Liver (tissue), 9 donors: ENCODE results near the gene OR2W1. TPM values are rescaled to one million over a fixed set of nuclear protein-coding genes. Genes with fewer than 3 reads are reported as not detected.

Experiments used
- DNase-seq: peaks from one replicate; pipeline ENCODE4 v3.0.0-alpha.2; 2017; ENCODE audit warnings: low spot score
- H3K27ac ChIP-seq, 2 donors: one replicate each; pipeline ENCODE4 v1.7.0; 2013; ENCODE audit warnings: inconsistent platforms in 2 of 2, low read length in 2 of 2, control low read depth in 1 of 2, low read depth in 1 of 2, mild to moderate bottlenecking in 1 of 2
- H3K27me3 ChIP-seq, 4 donors: one replicate each; pipeline versions ENCODE4 v1.6.1 to v1.7.0; 2013; ENCODE audit warnings: low read length in 3 of 4, inconsistent platforms in 1 of 4, mild to moderate bottlenecking in 1 of 4, moderate library complexity in 1 of 4; ENCODE audit not compliant: control insufficient read depth in 4 of 4, insufficient read depth in 4 of 4
- H3K36me3 ChIP-seq, 4 donors: one replicate each; pipeline versions ENCODE4 v1.6.1 to v1.7.0; 2013; ENCODE audit warnings: low read length in 3 of 4, mild to moderate bottlenecking in 3 of 4, low read depth in 1 of 4, moderate library complexity in 1 of 4; ENCODE audit not compliant: control insufficient read depth in 4 of 4, insufficient read depth in 3 of 4
- H3K4me1 ChIP-seq, 4 donors: one replicate each; pipeline versions ENCODE4 v1.6.1 to v1.7.0; 2013; ENCODE audit warnings: low read length in 3 of 4, mild to moderate bottlenecking in 3 of 4, moderate library complexity in 1 of 4; ENCODE audit not compliant: control insufficient read depth in 4 of 4, insufficient read depth in 4 of 4
- H3K4me3 ChIP-seq, 3 donors: one replicate each; pipeline versions ENCODE4 v1.6.1 to v1.7.0; 2013; ENCODE audit warnings: low read length in 3 of 3, control low read depth in 1 of 3, low read depth in 1 of 3, mild to moderate bottlenecking in 1 of 3
- H3K9ac ChIP-seq, 2 donors: one replicate each; pipeline ENCODE4 v1.7.0; 2013; ENCODE audit warnings: low read length in 2 of 2, mild to moderate bottlenecking in 2 of 2, moderate library complexity in 2 of 2, control low read depth in 1 of 2, low read depth in 1 of 2
- H3K9me3 ChIP-seq, 4 donors: one replicate each; pipeline versions ENCODE4 v1.6.1 to v1.7.0; 2013; ENCODE audit warnings: low read length in 3 of 4; ENCODE audit not compliant: control insufficient read depth in 4 of 4
- CTCF ChIP-seq: fragments of 150-350 bp; IDR thresholded peaks from 2 replicates; pipeline ENCODE4 v1.5.1; 2017; ENCODE audit warnings: improper control_type of control experiment, low read depth, low read length; ENCODE audit not compliant: missing input control
- EGR1 ChIP-seq, 2 donors: IDR thresholded peaks; 2 replicates each; pipeline ENCODE4 v1.6.1; 2016 to 2018; ENCODE audit warnings: antibody characterized with exemption in 2 of 2, low read depth in 2 of 2
- FOXA1 ChIP-seq: IDR thresholded peaks from 2 replicates; pipeline ENCODE4 v1.6.1; 2016; ENCODE audit warnings: antibody characterized with exemption
- FOXA2 ChIP-seq: IDR thresholded peaks from 2 replicates; pipeline ENCODE4 v1.6.1; 2016; ENCODE audit warnings: antibody characterized with exemption
- GABPA ChIP-seq, 2 donors: IDR thresholded peaks in 1 of 2; conservative IDR thresholded peaks in 1 of 2; 2 replicates each; pipeline ENCODE4 v1.6.1; 2016; ENCODE audit warnings: antibody characterized with exemption in 2 of 2, mild to moderate bottlenecking in 1 of 2, moderate library complexity in 1 of 2
- HNF4A ChIP-seq, 2 donors: conservative IDR thresholded peaks; 2 replicates each; pipeline ENCODE4 v1.6.1; 2016; ENCODE audit warnings: antibody characterized with exemption in 2 of 2, mild to moderate bottlenecking in 2 of 2
- HNF4G ChIP-seq: IDR thresholded peaks from 2 replicates; pipeline ENCODE4 v1.6.1; 2016; ENCODE audit warnings: antibody characterized with exemption
- JUND ChIP-seq, 2 donors: IDR thresholded peaks; 2 replicates each; pipeline ENCODE4 v1.6.1; 2016; ENCODE audit warnings: antibody characterized with exemption in 2 of 2
- NR2F2 ChIP-seq: IDR thresholded peaks from 2 replicates; pipeline ENCODE4 v1.6.1; 2016; ENCODE audit warnings: antibody characterized with exemption
- RAD21 ChIP-seq, 2 donors: IDR thresholded peaks; 2 replicates each; pipeline ENCODE4 v1.6.1; 2016; ENCODE audit warnings: antibody characterized with exemption in 2 of 2, mild to moderate bottlenecking in 2 of 2
- RXRA ChIP-seq, 2 donors: IDR thresholded peaks; 2 replicates each; pipeline ENCODE4 v1.6.1; 2017 to 2018; ENCODE audit warnings: antibody characterized with exemption in 2 of 2, mild to moderate bottlenecking in 1 of 2
- SP1 ChIP-seq: IDR thresholded peaks from 2 replicates; pipeline ENCODE4 v1.6.1; 2018; ENCODE audit warnings: antibody characterized with exemption, mild to moderate bottlenecking
- YY1 ChIP-seq: IDR thresholded peaks from 2 replicates; pipeline ENCODE4 v1.6.1; 2016; ENCODE audit warnings: antibody characterized with exemption, mild to moderate bottlenecking
- ZBTB33 ChIP-seq: IDR thresholded peaks from 2 replicates; pipeline ENCODE4 v1.6.1; 2016; ENCODE audit warnings: antibody characterized with exemption
- WGBS: extraction: QIAGEN DNeasy Blood & Tissue Kit; methylation state at CpG from one replicate; pipeline ENCODE4 v1.1.7; 2013; 5-methylcytosine and 5-hydroxymethylcytosine counted together
- polyA plus RNA-seq, 2 donors: library from polyadenylated mRNA; stranded (reverse) in 1 of 2; unstranded in 1 of 2; fragments of 200-250 nt in 1 of 2; fragments of >200 nt in 1 of 2; fragmentation: Nextera tagmentation in 1 of 2; extraction: Ambion mirVana in 1 of 2; gene quantifications; one replicate each; pipeline versions ENCODE4 v1.2.1 to v1.2.3, GENCODE V29; 2013 to 2015
- total RNA-seq, 2 donors: library from RNA; depleted of rRNA; stranded (reverse); fragments of >200 nt; gene quantifications; one replicate each; pipeline ENCODE4 v1.2.3, GENCODE V29; 2014
- TF ChIP-seq, protein P1 (sequence below): IDR thresholded peaks from 2 replicates; pipeline ENCODE4 v1.6.1; 2016; ENCODE audit warnings: antibody characterized with exemption, mild to moderate bottlenecking
- TF ChIP-seq, protein P2 (sequence below): IDR thresholded peaks from 2 replicates; pipeline ENCODE4 v1.6.1; 2016; ENCODE audit warnings: antibody characterized with exemption
- donor health status: healthy.
- donor health status: healthy.
- donor health status: healthy.
- donor health status: healthy.
- donor health status: healthy.

OR2W1 gene
- total and polyA plus RNA-seq, 4 donors = not detected

GRCh38 chr6:29081312-29081711 lies 36.3 kb upstream of the OR2W1 start (continued):
- TF ChIP-seq FOXA1 = no peak

GRCh38 chr6:29079203-29079602 lies 34.2 kb upstream of the OR2W1 start:
- no peaks in the 10 kb centered on the region for H3K4me1 ChIP-seq
- no peak overlapping the region for H3K27ac ChIP-seq
- H3K4me3 ChIP-seq = no peak overlapping the region
- no peak for DNase-seq
- H3K27me3 ChIP-seq = no peaks in the 10 kb centered on the region
- WGBS = 78% methylated on average over 1 of the region's 1 CpG
- no peaks in the 10 kb centered on the region for H3K9me3 ChIP-seq
- TF ChIP-seq EGR1 (IDR thresholded peaks at IDR 0.05; ENCODE audit: low read depth in 2 of 2) = no peak
- TF ChIP-seq RAD21 (IDR thresholded peaks at IDR 0.05) = no peak
- TF ChIP-seq GABPA (IDR thresholded peaks at IDR 0.05 in 1 of 2, conservative IDR thresholded peaks at IDR 0.05 in 1 of 2) = no peak
- no peak for TF ChIP-seq ZBTB33
- no peak for TF ChIP-seq NR2F2
- TF ChIP-seq, protein P1, sequence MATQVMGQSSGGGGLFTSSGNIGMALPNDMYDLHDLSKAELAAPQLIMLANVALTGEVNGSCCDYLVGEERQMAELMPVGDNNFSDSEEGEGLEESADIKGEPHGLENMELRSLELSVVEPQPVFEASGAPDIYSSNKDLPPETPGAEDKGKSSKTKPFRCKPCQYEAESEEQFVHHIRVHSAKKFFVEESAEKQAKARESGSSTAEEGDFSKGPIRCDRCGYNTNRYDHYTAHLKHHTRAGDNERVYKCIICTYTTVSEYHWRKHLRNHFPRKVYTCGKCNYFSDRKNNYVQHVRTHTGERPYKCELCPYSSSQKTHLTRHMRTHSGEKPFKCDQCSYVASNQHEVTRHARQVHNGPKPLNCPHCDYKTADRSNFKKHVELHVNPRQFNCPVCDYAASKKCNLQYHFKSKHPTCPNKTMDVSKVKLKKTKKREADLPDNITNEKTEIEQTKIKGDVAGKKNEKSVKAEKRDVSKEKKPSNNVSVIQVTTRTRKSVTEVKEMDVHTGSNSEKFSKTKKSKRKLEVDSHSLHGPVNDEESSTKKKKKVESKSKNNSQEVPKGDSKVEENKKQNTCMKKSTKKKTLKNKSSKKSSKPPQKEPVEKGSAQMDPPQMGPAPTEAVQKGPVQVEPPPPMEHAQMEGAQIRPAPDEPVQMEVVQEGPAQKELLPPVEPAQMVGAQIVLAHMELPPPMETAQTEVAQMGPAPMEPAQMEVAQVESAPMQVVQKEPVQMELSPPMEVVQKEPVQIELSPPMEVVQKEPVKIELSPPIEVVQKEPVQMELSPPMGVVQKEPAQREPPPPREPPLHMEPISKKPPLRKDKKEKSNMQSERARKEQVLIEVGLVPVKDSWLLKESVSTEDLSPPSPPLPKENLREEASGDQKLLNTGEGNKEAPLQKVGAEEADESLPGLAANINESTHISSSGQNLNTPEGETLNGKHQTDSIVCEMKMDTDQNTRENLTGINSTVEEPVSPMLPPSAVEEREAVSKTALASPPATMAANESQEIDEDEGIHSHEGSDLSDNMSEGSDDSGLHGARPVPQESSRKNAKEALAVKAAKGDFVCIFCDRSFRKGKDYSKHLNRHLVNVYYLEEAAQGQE = no peak
- no peak for TF ChIP-seq FOXA1
- TF ChIP-seq, protein P2, sequence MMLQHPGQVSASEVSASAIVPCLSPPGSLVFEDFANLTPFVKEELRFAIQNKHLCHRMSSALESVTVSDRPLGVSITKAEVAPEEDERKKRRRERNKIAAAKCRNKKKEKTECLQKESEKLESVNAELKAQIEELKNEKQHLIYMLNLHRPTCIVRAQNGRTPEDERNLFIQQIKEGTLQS = no peak
- TF ChIP-seq SP1 = no peak
- TF ChIP-seq YY1 = no peak
- no peak for TF ChIP-seq RXRA (IDR thresholded peaks at IDR 0.05)
- TF ChIP-seq JUND (IDR thresholded peaks at IDR 0.05) = no peak
- TF ChIP-seq HNF4A (conservative IDR thresholded peaks at IDR 0.05) = no peak
- no peak for TF ChIP-seq FOXA2
- H3K9ac ChIP-seq = no peak overlapping the region
- no peaks in the 10 kb centered on the region for H3K36me3 ChIP-seq

DNA sequence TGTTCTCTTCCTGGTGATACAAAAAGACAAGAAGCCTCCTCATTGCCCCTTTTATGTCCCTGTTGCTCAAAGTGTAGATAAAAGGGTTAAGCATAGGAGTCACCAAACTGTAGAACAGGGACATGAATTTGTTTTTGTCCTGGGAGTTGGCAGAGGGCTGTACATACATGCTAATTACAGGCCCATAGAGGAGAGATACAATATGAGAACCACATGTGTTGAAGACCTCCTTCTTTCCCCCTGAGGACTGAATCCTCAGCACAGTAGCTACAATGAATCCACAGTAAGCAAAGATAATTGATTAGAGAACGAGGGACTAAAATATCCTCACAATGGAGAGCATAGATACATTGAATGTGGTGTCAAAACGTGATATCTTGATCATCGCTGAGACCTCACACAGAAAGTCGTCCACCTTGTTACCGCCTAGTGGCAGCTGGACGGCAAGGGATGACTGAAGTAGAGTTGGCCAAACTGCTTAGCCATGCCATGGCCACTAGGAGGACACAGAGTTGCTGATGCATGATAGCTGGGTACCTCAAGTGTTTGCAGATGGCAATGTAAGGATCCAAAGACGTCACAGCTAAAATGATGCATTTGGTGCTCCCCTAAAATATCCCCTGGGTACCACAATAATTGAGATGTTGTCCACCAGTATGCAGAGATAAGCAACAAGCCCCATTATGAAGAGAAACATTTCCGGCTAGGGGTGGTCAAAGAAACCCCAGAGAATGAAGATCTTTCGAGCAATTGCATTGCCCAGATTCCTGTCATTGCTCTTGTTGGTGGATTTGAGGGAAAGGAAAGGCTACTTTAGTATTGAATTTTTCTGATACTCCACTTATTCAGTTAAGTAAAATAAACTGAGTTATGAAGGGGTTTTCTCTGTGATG lies 27.1 kb upstream of the OR2W1 start:
- 32% methylated on average over 9 of the region's 9 CpGs for WGBS
- Histone ChIP-seq H3K36me3 (no peaks in the 10 kb centered on the region), H3K27me3 (no peaks in the 10 kb centered on the region), H3K27ac (no peak overlapping the region), H3K4me3 (no peak overlapping the region), H3K9me3 (no peaks in the 10 kb centered on the region), H3K4me1 (no peaks in the 10 kb centered on the region), H3K9ac (no peak overlapping the region)
- no peak for TF ChIP-seq HNF4G
- no peak for TF ChIP-seq FOXA1
- TF ChIP-seq EGR1 (IDR thresholded peaks at IDR 0.05; ENCODE audit: low read depth in 2 of 2) = no peak
- TF ChIP-seq CTCF = peak; percentile 64
- TF ChIP-seq RXRA (IDR thresholded peaks at IDR 0.05) = no peak
- TF ChIP-seq FOXA2 = no peak
- peak; percentile 55 to 82 for TF ChIP-seq RAD21 (IDR thresholded peaks at IDR 0.05)
- TF ChIP-seq HNF4A (conservative IDR thresholded peaks at IDR 0.05) = no peak
- TF ChIP-seq, protein P2 = no peak
- TF ChIP-seq YY1 = no peak
- DNase-seq = no peak
